Measurements from ENCODE around the gene WDR83. TPM values are rescaled to one million over a fixed set of nuclear protein-coding genes. Genes with fewer than 3 reads are reported as not detected.
A peak's percentile ranks its signal among the peaks of the same experiment; 100 is the strongest.
"Not testable (repeated sequence)": the region's sequence is repeated elsewhere in the genome, so short reads cannot be mapped to it uniquely, and the experiment has no call there.

The WDR83 gene
- total and polyA plus RNA-seq, 2 experiments from 2014 or later: 12.5 to 18.5 TPM

DNA sequence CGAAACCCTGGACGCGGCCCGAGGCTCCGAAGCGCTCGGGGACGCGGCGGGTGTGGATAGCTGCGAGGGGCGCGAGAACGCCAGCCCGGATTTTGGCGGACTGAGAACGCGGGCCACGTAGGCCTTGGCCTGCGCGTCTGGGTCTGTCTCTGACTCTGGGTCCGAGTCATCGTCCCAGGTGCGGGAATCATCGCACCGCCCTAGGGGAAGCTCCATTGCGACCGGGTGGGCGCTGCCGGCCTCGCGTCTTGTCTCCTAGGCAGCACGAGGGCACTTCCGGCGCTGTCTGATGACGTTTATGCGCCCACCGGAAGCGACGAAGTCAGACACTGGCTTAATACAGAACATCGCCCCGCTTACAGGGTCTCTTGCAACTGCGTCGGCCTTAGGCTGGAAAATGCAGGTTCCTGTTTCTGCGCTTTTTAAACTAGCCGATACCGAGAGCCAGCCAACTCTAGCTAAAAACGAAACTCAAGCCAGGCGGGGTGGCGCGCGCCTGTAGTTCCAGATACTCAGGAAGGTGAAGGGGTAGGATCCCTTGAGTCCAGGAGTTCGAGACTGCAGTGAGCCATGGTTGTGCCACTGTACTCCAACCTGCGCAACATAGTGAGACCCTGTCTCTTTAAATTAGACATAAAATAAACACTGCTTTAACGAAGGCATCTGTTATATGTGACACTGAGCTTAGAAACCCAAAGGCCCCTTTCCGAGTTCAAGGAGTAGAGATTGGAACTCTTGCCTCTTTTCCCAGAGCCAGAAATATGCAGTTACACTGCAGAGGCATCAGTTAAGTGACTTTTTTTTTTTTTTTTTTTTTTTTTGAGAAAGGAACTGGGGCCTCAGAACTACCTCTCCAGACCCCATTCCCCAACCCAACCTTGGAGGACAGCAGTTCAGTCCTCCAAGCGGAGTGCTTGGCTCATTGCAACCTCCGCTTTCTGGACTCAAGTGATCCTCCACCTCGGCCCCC is 30.0 kb downstream of the WDR83 start, which contains the start of gene FBXW9:
Gene FBXW9 (minus strand): TSS at position 266 of the 970 bp plus-strand sequence. CDS start 50 bp downstream, at position 216.
- DNase-seq (ENCODE audit: low spot score): peak; percentile 97
- no peaks in the 10 kb centered on the region for H3K9me2 ChIP-seq (ENCODE audit: insufficient read depth)
- H3K36me3 ChIP-seq (ENCODE audit: insufficient read depth): peaks cover 15% of the 10 kb centered on the region; the same call in 1 of the 2 replicates
- no peaks in the 10 kb centered on the region for H3K27me3 ChIP-seq (ENCODE audit: insufficient read depth)
- peak within 1 kb of the TSS; percentile 78 for H3K4me2 ChIP-seq
- peak within 1 kb of the TSS; percentile 97 for H3K27ac Mint-ChIP-seq
- H3K27ac ChIP-seq (ENCODE audit: low read depth): peak within 1 kb of the TSS; percentile 93
- H3K9me3 Mint-ChIP-seq: no peaks in the 10 kb centered on the region; the same call in 2 of the 3 replicates
- peaks cover 9% of the 10 kb centered on the region; the same call in 1 of the 2 replicates for H4K20me1 ChIP-seq (replicated peaks; ENCODE audit: insufficient read depth)
- peak within 1 kb of the TSS; percentile 90 for H3K4me3 ChIP-seq
- peak within 1 kb of the TSS; percentile 90 for H3K4me3 Mint-ChIP-seq
- H3K4me1 ChIP-seq (ENCODE audit: insufficient read depth): 0 out of 2 replicates have a peak, but pooled peaks cover 4% of the 10 kb centered on the region
- H3K27me3 Mint-ChIP-seq (ENCODE audit: insufficient read depth, low read depth, poor library complexity): peaks cover 21% of the 10 kb centered on the region
- no peaks in the 10 kb centered on the region for H3K79me2 ChIP-seq (replicated peaks; ENCODE audit: insufficient read depth)
- H2AFZ ChIP-seq: peak within 1 kb of the TSS; percentile 67; the same call in 1 of the 2 replicates
- H3K36me3 Mint-ChIP-seq (ENCODE audit: low read depth): peaks cover 29% of the 10 kb centered on the region
- H3F3A ChIP-seq (replicated peaks; ENCODE audit: low read depth): peaks cover 39% of the 10 kb centered on the region
- peaks cover 5% of the 10 kb centered on the region for H3K4me1 Mint-ChIP-seq
- ATAC-seq: peak; percentile 93
- TF ChIP-seq ZNF462 (CRISPR knock-in tag; IDR thresholded peaks at IDR 0.05) (no peak), POLR2AphosphoS5 (IDR thresholded peaks at IDR 0.05; ENCODE audit: low read depth) (peak; percentile 89), EZH2phosphoT487 (IDR thresholded peaks at IDR 0.05; ENCODE audit: unreplicated experiment) (no peak), ETS1 (IDR thresholded peaks at IDR 0.05) (peak; percentile 76), CREB1 (CRISPR knock-in tag; IDR thresholded peaks at IDR 0.05; ENCODE audit: low read depth) (peak; percentile 98)

GRCh38 chr19:12697425-12697824 is 30.8 kb downstream of the WDR83 start:
- not testable (repeated sequence) for H2AFZ ChIP-seq; H3K9me3 Mint-ChIP-seq; H3K4me1 ChIP-seq (ENCODE audit: insufficient read depth); H3K4me1 Mint-ChIP-seq; DNase-seq (ENCODE audit: low spot score); H3K27me3 ChIP-seq (ENCODE audit: insufficient read depth); H3K9me2 ChIP-seq (ENCODE audit: insufficient read depth); H3K79me2 ChIP-seq (replicated peaks; ENCODE audit: insufficient read depth); ATAC-seq
- Mint-ChIP-seq H3K4me3 (peak overlapping the region; percentile 90), H3K27me3 (ENCODE audit: insufficient read depth, low read depth, poor library complexity) (peaks cover 23% of the 10 kb centered on the region), H3K36me3 (ENCODE audit: low read depth) (peaks cover 36% of the 10 kb centered on the region), H3K27ac (peak overlapping the region; percentile 97; the same call in 1 of the 2 replicates)
- Histone ChIP-seq H3K4me2 (peak overlapping the region; percentile 78), H3K36me3 (ENCODE audit: insufficient read depth) (peaks cover 22% of the 10 kb centered on the region), H3K4me3 (peak overlapping the region; percentile 90), H3K27ac (ENCODE audit: low read depth) (peak overlapping the region; percentile 93; the same call in 1 of the 2 replicates), H4K20me1 (replicated peaks; ENCODE audit: insufficient read depth) (peaks cover 12% of the 10 kb centered on the region), H3F3A (replicated peaks; ENCODE audit: low read depth) (peaks cover 45% of the 10 kb centered on the region)
